Astrocyte (in vitro differentiated cells and primary cell): ENCODE data around the gene CDT1. TPM values are rescaled to one million over a fixed set of nuclear protein-coding genes. Genes with fewer than 3 reads are reported as not detected.

Experiments
- DNase-seq: peaks from one replicate; pipeline ENCODE4 v3.0.0-alpha.2; 2010; ENCODE audit warnings: low read depth
- FAIRE-seq: peaks from 2 replicates; lab custom pipeline; 2011; peaks lifted over from hg19 to GRCh38; lab: Jason Lieb, UNC
- H2AFZ ChIP-seq: 2 replicates; pipeline ENCODE4 v1.6.0; 2012; ENCODE audit warnings: low read depth, low read length, inconsistent platforms
- H3K27ac ChIP-seq: 2 replicates; pipeline ENCODE4 v1.5.1; 2011; ENCODE audit warnings: low read depth, low read length, inconsistent platforms
- H3K27me3 ChIP-seq: 2 replicates; pipeline ENCODE4 v1.6.0; 2011; ENCODE audit warnings: low read length, inconsistent platforms; ENCODE audit not compliant: insufficient read depth
- H3K36me3 ChIP-seq: 2 replicates; pipeline ENCODE4 v1.5.1; 2011; ENCODE audit warnings: low read length, inconsistent platforms; ENCODE audit not compliant: insufficient read depth
- H3K4me1 ChIP-seq: 2 replicates; pipeline ENCODE4 v1.5.1; 2011; ENCODE audit warnings: low read length, inconsistent platforms; ENCODE audit not compliant: insufficient read depth
- H3K4me2 ChIP-seq: 2 replicates; pipeline ENCODE4 v1.6.0; 2012; ENCODE audit warnings: low read length, inconsistent platforms
- H3K4me3 ChIP-seq: 2 replicates; pipeline ENCODE4 v1.5.1; 2011; ENCODE audit warnings: low read depth, mild to moderate bottlenecking, low read length, inconsistent platforms; ENCODE audit not compliant: insufficient read depth
- H3K79me2 ChIP-seq: 2 replicates; pipeline ENCODE4 v1.6.0; 2012; ENCODE audit warnings: mild to moderate bottlenecking, low read length, inconsistent platforms; ENCODE audit not compliant: insufficient read depth
- H3K9ac ChIP-seq: 2 replicates; pipeline ENCODE4 v1.6.0; 2012; ENCODE audit warnings: mild to moderate bottlenecking, low read length, inconsistent platforms
- H3K9me3 ChIP-seq: 2 replicates; pipeline ENCODE4 v1.5.1; 2012; ENCODE audit warnings: low read depth, mild to moderate bottlenecking, low read length, inconsistent platforms; ENCODE audit not compliant: insufficient read depth
- H4K20me1 ChIP-seq: 2 replicates; pipeline ENCODE4 v1.6.0; 2012; ENCODE audit warnings: low read length, inconsistent platforms; ENCODE audit not compliant: insufficient read depth
- H3K27ac Mint-ChIP-seq: one replicate; pipeline ENCODE4 v1.8.0; 2021; ENCODE audit warnings: mild to moderate bottlenecking, mixed read lengths; ENCODE audit not compliant: unreplicated experiment
- H3K27me3 Mint-ChIP-seq: one replicate; pipeline ENCODE4 v1.8.0; 2021; ENCODE audit warnings: low read depth, mixed read lengths; ENCODE audit not compliant: unreplicated experiment
- H3K36me3 Mint-ChIP-seq: one replicate; pipeline ENCODE4 v1.8.0; 2021; ENCODE audit warnings: low read depth, mixed read lengths; ENCODE audit not compliant: unreplicated experiment
- H3K4me1 Mint-ChIP-seq: one replicate; pipeline ENCODE4 v1.8.0; 2021; ENCODE audit warnings: low read depth, mixed read lengths; ENCODE audit not compliant: unreplicated experiment
- H3K4me3 Mint-ChIP-seq: one replicate; pipeline ENCODE4 v1.8.0; 2021; ENCODE audit warnings: mild to moderate bottlenecking, moderate library complexity, mixed read lengths; ENCODE audit not compliant: unreplicated experiment
- H3K9me3 Mint-ChIP-seq: one replicate; pipeline ENCODE4 v1.8.0; 2021; ENCODE audit warnings: mild to moderate bottlenecking, mixed read lengths; ENCODE audit not compliant: unreplicated experiment
- CTCF ChIP-seq: IDR thresholded peaks from 2 replicates; pipeline ENCODE4 v1.5.1; 2011; ENCODE audit warnings: low read depth, mild to moderate bottlenecking, inconsistent platforms, low read length, moderate library complexity; ENCODE audit not compliant: insufficient read depth
- EZH2 ChIP-seq: IDR thresholded peaks from 2 replicates; pipeline ENCODE4 v1.6.1; 2012; ENCODE audit warnings: mild to moderate bottlenecking, low read length, inconsistent platforms; ENCODE audit not compliant: insufficient read depth
- total RNA-seq: library from RNA; stranded (reverse); gene quantifications from 2 replicates; pipeline ENCODE4 v1.2.1, GENCODE V29; 2021

Gene CDT1
- total RNA-seq, 1 donor from 2014 or later, result 4.7 TPM

GRCh38 chr16:88825146-88825545, 21.6 kb downstream of the CDT1 start:
- Mint-ChIP-seq H3K9me3 (no peaks in the 10 kb centered on the region), H3K4me1 (no peaks in the 10 kb centered on the region), H3K36me3 (peaks cover 7% of the 10 kb centered on the region), H3K27ac (no peak overlapping the region), H3K27me3 (no peaks in the 10 kb centered on the region), H3K4me3 (no peak overlapping the region)
- H3K9me3 ChIP-seq, result no peaks in the 10 kb centered on the region
- DNase-seq (no peak), FAIRE-seq (no peak)
- H2AFZ ChIP-seq, result no peak overlapping the region
- no peaks in the 10 kb centered on the region for H3K79me2 ChIP-seq
- no peaks in the 10 kb centered on the region for H3K4me1 ChIP-seq
- H3K27ac ChIP-seq, result no peak overlapping the region
- no peaks in the 10 kb centered on the region for H3K36me3 ChIP-seq
- no peaks in the 10 kb centered on the region for H3K27me3 ChIP-seq
- TF ChIP-seq CTCF, result no peak
- no peak for TF ChIP-seq EZH2
- H3K4me3 ChIP-seq, result no peak overlapping the region
- H3K4me2 ChIP-seq, result no peak overlapping the region
- no peaks in the 10 kb centered on the region for H4K20me1 ChIP-seq
- H3K9ac ChIP-seq, result no peak overlapping the region

- H3K36me3 Mint-ChIP-seq, result peaks cover 7% of the 10 kb centered on the region
- no peaks in the 10 kb centered on the region for H3K79me2 ChIP-seq
- H3K36me3 ChIP-seq, result no peaks in the 10 kb centered on the region
- no peak overlapping the region for H3K27ac Mint-ChIP-seq
- H3K4me3 ChIP-seq, result no peak overlapping the region
- H3K4me2 ChIP-seq, result no peak overlapping the region
- no peak for TF ChIP-seq EZH2
- TF ChIP-seq CTCF, result no peak
- H3K4me1 Mint-ChIP-seq, result no peaks in the 10 kb centered on the region
- H3K4me1 ChIP-seq, result no peaks in the 10 kb centered on the region
- H3K4me3 Mint-ChIP-seq, result no peak overlapping the region
- H3K9me3 ChIP-seq, result no peaks in the 10 kb centered on the region
- no peaks in the 10 kb centered on the region for H4K20me1 ChIP-seq
- H3K27me3 ChIP-seq, result no peaks in the 10 kb centered on the region
- no peaks in the 10 kb centered on the region for H3K9me3 Mint-ChIP-seq
- no peaks in the 10 kb centered on the region for H3K27me3 Mint-ChIP-seq
- H3K27ac ChIP-seq, result no peak overlapping the region
- DNase-seq (no peak), FAIRE-seq (no peak)
- H2AFZ ChIP-seq, result no peak overlapping the region
- H3K9ac ChIP-seq, result no peak overlapping the region
Measured at GRCh38 chr16:88826070-88826840, 22.7 kb downstream of the CDT1 start.

- FAIRE-seq, result no peak
- Histone ChIP-seq H3K9me3 (no peaks in the 10 kb centered on the region), H3K27ac (no peak overlapping the region), H3K9ac (no peak overlapping the region), H2AFZ (no peak overlapping the region), H3K4me1 (no peaks in the 10 kb centered on the region), H3K36me3 (no peaks in the 10 kb centered on the region), H3K4me3 (no peak overlapping the region), H3K4me2 (no peak overlapping the region), H3K27me3 (no peaks in the 10 kb centered on the region), H4K20me1 (no peaks in the 10 kb centered on the region), H3K79me2 (no peaks in the 10 kb centered on the region)
- TF ChIP-seq CTCF, result no peak
- no peak for TF ChIP-seq EZH2
- Mint-ChIP-seq H3K27me3 (no peaks in the 10 kb centered on the region), H3K27ac (no peak overlapping the region), H3K4me1 (no peaks in the 10 kb centered on the region), H3K4me3 (no peak overlapping the region), H3K36me3 (peaks cover 6% of the 10 kb centered on the region), H3K9me3 (no peaks in the 10 kb centered on the region)
- no peak for DNase-seq
Measured at GRCh38 chr16:88827727-88828126, 24.1 kb downstream of the CDT1 start.
